ENCODE data around the gene HAUS5. TPM values are rescaled to one million over a fixed set of nuclear protein-coding genes. Genes with fewer than 3 reads are reported as not detected.
"Not testable (repeated sequence)": the region's sequence is repeated elsewhere in the genome, so short reads cannot be mapped to it uniquely, and the experiment has no call there.

Gene HAUS5
- total and polyA plus RNA-seq, 7 experiments from 2014 or later, result 7.6 to 40.0 (median 26.8) TPM

- Mint-ChIP-seq H3K4me3 (peak overlapping the region in 7 of 10 donors; percentile 51 to 94 (median 81)), H3K36me3 (peaks cover 0 to 2% (median 0%) of the 10 kb centered on the region in 5 donors), H3K27ac (peak overlapping the region in 8 of 9 donors; percentile 83 to 97 (median 94)), H3K4me1 (peaks cover 13 to 65% (median 49%) of the 10 kb centered on the region in 7 donors), H3K9me3 (peaks cover 0 to 2% (median 0%) of the 10 kb centered on the region in 11 donors), H3K27me3 (no peaks in the 10 kb centered on the region)
- H3K9me3 ChIP-seq (ENCODE audit: control insufficient read depth in 2 of 3, low read length in 3 of 3), result no peaks in the 10 kb centered on the region
- H3K4me1 ChIP-seq (ENCODE audit: control insufficient read depth in 2 of 2, insufficient read depth in 2 of 2, low read length in 2 of 2), result peaks cover 25 to 42% of the 10 kb centered on the region in 2 donors
- no peak overlapping the region for H3K4me3 ChIP-seq (ENCODE audit: low read length)
- DNase-seq, result no peak
- no peak for ATAC-seq
- H3K36me3 ChIP-seq (ENCODE audit: control insufficient read depth in 2 of 3, insufficient read depth in 3 of 3, low read length in 3 of 3), result peaks cover 0 to 14% (median 0%) of the 10 kb centered on the region in 3 experiments
- H3K27me3 ChIP-seq (ENCODE audit: control insufficient read depth in 2 of 2, insufficient read depth in 2 of 2, low read length in 2 of 2), result no peaks in the 10 kb centered on the region
- H3K27ac ChIP-seq (ENCODE audit: low read depth, low read length), result no peak overlapping the region
- ChIA-PET POLR2A (interaction anchor here (0.6 to 2.0 kb wide), 5 partner anchors 14 to 635 kb away, joined by 3 to 7 read pairs (median 5); partner anchors contain the start of genes PSENEN and U2AF1L4), CTCF (interaction anchor here (1.5 kb wide), 1 partner anchor 48 kb away, joined by 3 read pairs; no protein-coding TSS in a partner anchor)
- intact Hi-C loops (cut with micrococcal nuclease), result loop anchor here (2.0 to 10.0 kb wide), 6 partner anchors 56 to 729 kb away; partner anchors contain the start of genes PSENEN (in 1 of the 2), TMEM147 (in 1 of the 2), U2AF1L4 (in 1 of the 2) and USF2 (in 1 of the 2)
These were observed 33.4 kb downstream of the HAUS5 start for GRCh38 chr19:35645680-35646511.

DNA sequence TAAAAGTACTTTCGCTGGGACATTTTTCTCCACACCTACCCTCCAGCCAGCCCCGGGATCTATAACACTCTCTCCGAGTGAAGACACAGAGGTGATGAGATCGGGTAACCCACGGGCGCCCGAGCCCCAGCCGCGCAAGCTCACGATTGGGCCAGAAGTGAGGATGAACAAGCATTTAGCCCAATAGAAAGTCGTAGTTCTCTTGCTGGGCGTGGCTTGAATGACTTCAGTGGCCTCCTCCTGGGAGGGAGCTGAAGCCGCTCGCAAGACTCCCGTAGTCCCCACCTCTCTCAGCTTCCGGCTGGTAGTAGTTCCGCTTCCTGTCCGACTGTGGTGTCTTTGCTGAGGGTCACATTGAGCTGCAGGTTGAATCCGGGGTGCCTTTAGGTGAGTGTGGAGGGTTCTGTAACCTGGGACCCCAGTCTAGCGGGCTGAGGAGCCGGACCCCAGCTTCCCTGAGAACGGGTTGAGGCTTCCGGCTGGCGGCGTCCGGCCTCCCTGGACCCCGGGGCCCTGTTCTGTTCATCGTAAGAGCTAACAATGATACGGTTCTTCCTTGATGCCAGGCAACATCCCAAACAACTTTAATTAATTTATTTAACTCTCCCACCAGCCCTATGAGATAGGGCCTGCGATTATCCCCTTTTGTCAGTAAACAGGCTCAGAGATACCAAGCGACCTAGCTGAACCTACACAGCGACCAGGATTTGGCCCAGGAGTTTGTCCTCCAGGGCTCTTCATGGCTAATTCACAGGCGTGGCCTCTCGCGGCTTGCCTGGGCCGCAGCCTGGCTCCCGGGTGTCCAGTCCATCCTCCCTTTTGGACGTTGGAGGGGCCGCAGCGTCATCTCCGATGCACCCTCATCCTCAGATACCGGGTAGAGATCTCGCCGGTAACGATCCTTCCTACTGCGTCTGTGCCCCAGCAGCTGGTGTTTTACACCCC lies 35.8 kb downstream of the HAUS5 start, which contains the start of gene COX6B1:
COX6B1 (plus strand) TSS at position 307 of the 945 bp plus-strand sequence. CDS start 2,921 bp downstream, outside the sequence.
- Histone ChIP-seq H3K9me3 (ENCODE audit: control insufficient read depth in 2 of 3, low read length in 3 of 3) (no peaks in the 10 kb centered on the region), H3K27ac (ENCODE audit: low read depth, low read length) (peak within 1 kb of the TSS; percentile 89), H3K36me3 (ENCODE audit: control insufficient read depth in 2 of 3, insufficient read depth in 3 of 3, low read length in 3 of 3) (peaks cover 0 to 27% (median 0%) of the 10 kb centered on the region in 3 experiments), H3K27me3 (ENCODE audit: control insufficient read depth in 2 of 2, insufficient read depth in 2 of 2, low read length in 2 of 2) (no peaks in the 10 kb centered on the region), H3K4me3 (ENCODE audit: low read length) (peak within 1 kb of the TSS; percentile 95), H3K4me1 (ENCODE audit: control insufficient read depth in 2 of 2, insufficient read depth in 2 of 2, low read length in 2 of 2) (peaks cover 7 to 25% of the 10 kb centered on the region in 2 donors)
- intact Hi-C loops (cut with micrococcal nuclease), result loop anchor here (1.0 to 10.0 kb wide), 17 partner anchors 20 to 727 kb away; partner anchors contain the start of genes HAUS5 (in 2 of the 2), LIN37 (in 1 of the 2), PSENEN (in 1 of the 2) and TBCB (in 1 of the 2)
- peak within 1 kb of the TSS; percentile 89 to 98 (median 95) for H3K27ac Mint-ChIP-seq
- ATAC-seq, result peak; percentile 80
- ChIA-PET CTCF (interaction anchor here (0.6 to 1.3 kb wide), 3 partner anchors 14 to 98 kb away, joined by 3 to 5 read pairs (median 4); no protein-coding TSS in a partner anchor), POLR2A (interaction anchor here (0.7 to 2.2 kb wide), 16 partner anchors 10 to 443 kb away, joined by 3 to 11 read pairs (median 4); partner anchors contain the start of genes HAUS5, IGFLR1, LIN37 and PSENEN)
- H3K36me3 Mint-ChIP-seq, result peaks cover 0 to 12% (median 0%) of the 10 kb centered on the region in 5 donors
- peaks cover 0 to 2% (median 0%) of the 10 kb centered on the region in 11 donors for H3K9me3 Mint-ChIP-seq
- peak; percentile 63 to 95 (median 91) for DNase-seq
- peaks cover 17 to 67% (median 42%) of the 10 kb centered on the region in 7 donors for H3K4me1 Mint-ChIP-seq
- H3K27me3 Mint-ChIP-seq, result no peaks in the 10 kb centered on the region
- H3K4me3 Mint-ChIP-seq, result peak within 1 kb of the TSS; percentile 88 to 99 (median 97)

DNA sequence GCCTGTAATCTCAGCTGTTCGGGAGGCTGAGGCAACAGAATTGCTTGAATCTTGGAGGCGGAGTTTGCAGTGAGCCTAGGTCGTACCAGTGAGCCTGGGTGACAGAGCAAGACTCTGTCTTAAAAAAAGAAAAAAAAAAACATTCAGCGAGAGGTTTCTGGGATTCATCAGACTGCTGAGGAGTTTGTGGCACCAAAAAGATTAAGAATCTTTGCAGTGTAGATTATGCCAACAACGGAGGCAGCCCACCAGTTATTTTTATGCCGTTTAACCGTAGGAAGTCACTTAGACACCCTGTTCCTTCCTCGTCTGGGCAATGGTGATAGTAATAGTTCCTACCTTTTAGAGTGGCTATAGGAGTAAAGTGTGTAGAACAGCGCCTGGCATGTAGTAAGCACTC lies 38.0 kb downstream of the HAUS5 start:
- ATAC-seq, result no peak
- POLR2A ChIA-PET, result interaction anchor here (0.7 kb wide), 2 partner anchors 122 to 140 kb away, joined by 3 to 5 read pairs; no protein-coding TSS in a partner anchor
- intact Hi-C loops (cut with micrococcal nuclease), result no loop called here
- no peak overlapping the region for H3K4me3 ChIP-seq (ENCODE audit: low read length)
- Mint-ChIP-seq H3K27ac (peak overlapping the region in 2 of 9 donors; percentile 17 to 38), H3K9me3 (peaks cover 0 to 2% (median 0%) of the 10 kb centered on the region in 11 donors), H3K4me1 (peaks cover 10 to 65% (median 37%) of the 10 kb centered on the region in 7 donors), H3K36me3 (peaks cover 0 to 24% (median 10%) of the 10 kb centered on the region in 5 donors), H3K27me3 (no peaks in the 10 kb centered on the region), H3K4me3 (peak overlapping the region in 8 of 10 donors; percentile 3 to 62 (median 24))
- no peak for DNase-seq
- no peaks in the 10 kb centered on the region for H3K27me3 ChIP-seq (ENCODE audit: control insufficient read depth in 2 of 2, insufficient read depth in 2 of 2, low read length in 2 of 2)
- peaks cover 0 to 42% (median 10%) of the 10 kb centered on the region in 3 experiments for H3K36me3 ChIP-seq (ENCODE audit: control insufficient read depth in 2 of 3, insufficient read depth in 3 of 3, low read length in 3 of 3)
- H3K9me3 ChIP-seq (ENCODE audit: control insufficient read depth in 2 of 3, low read length in 3 of 3), result no peaks in the 10 kb centered on the region
- CTCF ChIA-PET, result no interaction called here
- no peak overlapping the region for H3K27ac ChIP-seq (ENCODE audit: low read depth, low read length)
- H3K4me1 ChIP-seq (ENCODE audit: control insufficient read depth in 2 of 2, insufficient read depth in 2 of 2, low read length in 2 of 2), result peaks cover 7 to 15% of the 10 kb centered on the region in 2 donors

- DNase-seq; H3K27ac Mint-ChIP-seq; CTCF ChIA-PET; H3K4me3 Mint-ChIP-seq; H3K27ac ChIP-seq (ENCODE audit: low read depth, low read length); H3K4me3 ChIP-seq (ENCODE audit: low read length); H3K9me3 Mint-ChIP-seq; H3K27me3 ChIP-seq (ENCODE audit: control insufficient read depth in 2 of 2, insufficient read depth in 2 of 2, low read length in 2 of 2); intact Hi-C loops (cut with micrococcal nuclease); H3K4me1 ChIP-seq (ENCODE audit: control insufficient read depth in 2 of 2, insufficient read depth in 2 of 2, low read length in 2 of 2); H3K9me3 ChIP-seq (ENCODE audit: control insufficient read depth in 2 of 3, low read length in 3 of 3); H3K27me3 Mint-ChIP-seq; ATAC-seq: not testable (repeated sequence)
- Mint-ChIP-seq H3K36me3 (peaks cover 5 to 42% (median 24%) of the 10 kb centered on the region in 5 donors), H3K4me1 (peaks cover 16 to 37% (median 20%) of the 10 kb centered on the region in 7 donors)
- POLR2A ChIA-PET, result interaction anchor here (3.1 kb wide), 1 partner anchor 11 kb away, joined by 18 read pairs; no protein-coding TSS in a partner anchor
- H3K36me3 ChIP-seq (ENCODE audit: control insufficient read depth in 2 of 3, insufficient read depth in 3 of 3, low read length in 3 of 3), result peaks cover 0 to 67% (median 17%) of the 10 kb centered on the region in 3 experiments
These were observed 42.3 kb downstream of the HAUS5 start for GRCh38 chr19:35654828-35655227.

DNA sequence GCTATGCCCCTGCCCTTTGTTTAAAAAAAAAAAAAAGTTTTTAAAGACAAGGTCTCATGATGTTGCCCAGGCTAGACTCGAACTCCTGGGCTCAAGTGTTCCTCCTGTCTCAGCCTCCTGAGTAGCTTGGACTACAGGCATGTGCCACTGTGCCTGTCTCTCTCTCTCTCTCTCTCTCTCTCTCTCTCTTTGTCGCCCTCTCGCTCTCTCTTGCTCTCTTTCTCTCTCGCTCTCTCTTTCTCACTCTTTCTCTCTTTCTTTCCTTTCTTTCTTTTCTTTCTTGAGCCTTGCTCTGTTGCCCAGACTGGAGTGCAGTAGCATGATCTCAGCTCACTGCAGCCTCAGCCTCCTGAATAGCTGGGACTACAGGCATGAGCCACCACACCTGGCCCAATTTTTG lies 43.1 kb downstream of the HAUS5 start:
- Histone ChIP-seq H3K4me3 (ENCODE audit: low read length) (no peak overlapping the region), H3K9me3 (ENCODE audit: control insufficient read depth in 2 of 3, low read length in 3 of 3) (no peaks in the 10 kb centered on the region), H3K27ac (ENCODE audit: low read depth, low read length) (no peak overlapping the region), H3K4me1 (ENCODE audit: control insufficient read depth in 2 of 2, insufficient read depth in 2 of 2, low read length in 2 of 2) (peaks cover 0 to 4% of the 10 kb centered on the region in 2 donors), H3K36me3 (ENCODE audit: control insufficient read depth in 2 of 3, insufficient read depth in 3 of 3, low read length in 3 of 3) (peaks cover 0 to 66% (median 17%) of the 10 kb centered on the region in 3 experiments), H3K27me3 (ENCODE audit: control insufficient read depth in 2 of 2, insufficient read depth in 2 of 2, low read length in 2 of 2) (no peaks in the 10 kb centered on the region)
- Mint-ChIP-seq H3K27me3 (no peaks in the 10 kb centered on the region), H3K27ac (peak overlapping the region in 2 of 9 donors; percentile 28 to 72), H3K36me3 (peaks cover 5 to 44% (median 26%) of the 10 kb centered on the region in 5 donors), H3K4me3 (peak overlapping the region in 1 of 10 donors; percentile 32), H3K4me1 (peaks cover 9 to 32% (median 16%) of the 10 kb centered on the region in 7 donors), H3K9me3 (no peaks in the 10 kb centered on the region)
- no peak for ATAC-seq
- no peak for DNase-seq
- POLR2A ChIA-PET, result interaction anchor here (0.7 to 3.1 kb wide), 2 partner anchors 12 to 482 kb away, joined by 12 to 18 read pairs; no protein-coding TSS in a partner anchor
- CTCF ChIA-PET, result interaction anchor here (0.6 kb wide), 1 partner anchor 32 kb away, joined by 3 read pairs; no protein-coding TSS in a partner anchor
- intact Hi-C loops (cut with micrococcal nuclease), result no loop called here
